GM23338 (cell line): ENCODE measurements around the gene OMP. TPM values are rescaled to one million over a fixed set of nuclear protein-coding genes. Genes with fewer than 3 reads are reported as not detected.

Source experiments
- ATAC-seq: fragments of 200-7000 bp; cut with Tn5 transposase; 3 replicates; pipeline ENCODE4 v1.9.1; 2020
- DNase-seq: peaks from one replicate; pipeline ENCODE4 v3.0.0-alpha.2; 2015; ENCODE audit warnings: low spot score
- H2AFZ ChIP-seq: fragments of 200-600 bp; sonication (generic); 2 replicates; pipeline ENCODE4 v1.8.0; 2016; ENCODE audit warnings: antibody characterized with exemption, mild to moderate bottlenecking, moderate library complexity
- H3F3A ChIP-seq: fragments of 200-600 bp; sonication (generic); replicated peaks from 2 replicates; pipeline ENCODE4 v1.8.0; 2017; ENCODE audit warnings: antibody characterized with exemption, mixed run types, low read depth
- H3K27ac ChIP-seq: fragments of 200-600 bp; sonication (generic); 2 replicates; pipeline ENCODE4 v1.6.1; 2016; ENCODE audit warnings: low read depth
- H3K27me3 ChIP-seq: fragments of 200-600 bp; sonication (generic); 2 replicates; pipeline ENCODE4 v1.8.0; 2016; ENCODE audit warnings: mild to moderate bottlenecking, mixed run types, moderate library complexity; ENCODE audit not compliant: insufficient read depth
- H3K36me3 ChIP-seq: fragments of 200-600 bp; sonication (generic); 2 replicates; pipeline ENCODE4 v1.8.0; 2016; ENCODE audit warnings: mild to moderate bottlenecking; ENCODE audit not compliant: insufficient read depth
- H3K4me1 ChIP-seq: fragments of 200-600 bp; sonication (generic); 2 replicates; pipeline ENCODE4 v1.8.0; 2016; ENCODE audit warnings: mild to moderate bottlenecking, moderate library complexity; ENCODE audit not compliant: insufficient read depth
- H3K4me2 ChIP-seq: fragments of 200-600 bp; sonication (generic); 2 replicates; pipeline ENCODE4 v1.7.1; 2017; ENCODE audit warnings: mixed run types
- H3K4me3 ChIP-seq: fragments of 200-600 bp; sonication (generic); 2 replicates; pipeline ENCODE4 v1.6.1; 2016; ENCODE audit warnings: mixed run types
- H3K79me2 ChIP-seq: fragments of 200-600 bp; sonication (generic); replicated peaks from 2 replicates; pipeline ENCODE4 v1.8.0; 2017; ENCODE audit warnings: mild to moderate bottlenecking; ENCODE audit not compliant: insufficient read depth
- H3K9me2 ChIP-seq: fragments of 200-600 bp; sonication (generic); 2 replicates; pipeline ENCODE4 v1.8.0; 2017; ENCODE audit not compliant: insufficient read depth
- H4K20me1 ChIP-seq: fragments of 200-600 bp; sonication (generic); replicated peaks from 2 replicates; pipeline ENCODE4 v1.8.0; 2017; ENCODE audit warnings: mild to moderate bottlenecking; ENCODE audit not compliant: insufficient read depth
- H3K27ac Mint-ChIP-seq: 2 replicates; pipeline ENCODE4 v1.8.0; 2020; ENCODE audit warnings: inconsistent platforms, mild to moderate bottlenecking, moderate library complexity, mixed read lengths
- H3K27me3 Mint-ChIP-seq: 3 replicates; pipeline ENCODE4 v1.8.0; 2022; ENCODE audit warnings: low read depth, mild to moderate bottlenecking, moderate library complexity, mixed read lengths, inconsistent platforms; ENCODE audit not compliant: insufficient read depth, poor library complexity
- H3K36me3 Mint-ChIP-seq: 3 replicates; pipeline ENCODE4 v1.8.0; 2021; ENCODE audit warnings: low read depth, mild to moderate bottlenecking, inconsistent platforms, moderate library complexity, mixed read lengths
- H3K4me1 Mint-ChIP-seq: 3 replicates; pipeline ENCODE4 v1.8.0; 2020; ENCODE audit warnings: mild to moderate bottlenecking, inconsistent platforms, mixed read lengths
- H3K4me3 Mint-ChIP-seq: 3 replicates; pipeline ENCODE4 v1.8.0; 2021; ENCODE audit warnings: moderate library complexity, mild to moderate bottlenecking, inconsistent platforms, mixed read lengths
- H3K9me3 Mint-ChIP-seq: 3 replicates; pipeline ENCODE4 v1.8.0; 2020; ENCODE audit warnings: moderate library complexity, mild to moderate bottlenecking, inconsistent platforms, mixed read lengths
- STAT1 ChIP-seq: IDR thresholded peaks from one replicate; pipeline ENCODE4 v1.6.1; 2016; ENCODE audit warnings: antibody characterized with exemption; ENCODE audit not compliant: unreplicated experiment
- ZNF331 ChIP-seq: fragments of 250-450 bp; sonication (Bioruptor Pico); IDR thresholded peaks from 2 replicates; pipeline ENCODE4 v1.5.0; 2020; ENCODE audit warnings: low read depth, mild to moderate bottlenecking, moderate library complexity
- polyA plus RNA-seq: library from polyadenylated mRNA; unstranded; fragments of >200 nt; fragmentation: Nextera tagmentation; extraction: Ambion mirVana; gene quantifications from 2 replicates; pipeline ENCODE4 v1.2.1, GENCODE V29; 2016
- total RNA-seq: library from RNA; depleted of rRNA; stranded (reverse); fragments of >200 nt; shearing (Covaris generic); gene quantifications from 2 replicates; pipeline ENCODE4 v1.2.3, GENCODE V29; 2014
- TF ChIP-seq, protein P1 (sequence below): fragments of 250-450 bp; sonication (Bioruptor Pico); IDR thresholded peaks from 2 replicates; pipeline ENCODE4 v1.5.0; 2020; ENCODE audit warnings: mild to moderate bottlenecking, moderate library complexity
- TF ChIP-seq, protein P2 (sequence below), 2 experiments: fragments of 200-600 bp in 1 of 2; sonication (generic) in 1 of 2; conservative IDR thresholded peaks; 2 replicates each; pipeline versions ENCODE4 v1.5.1 to v1.6.1; 2016 to 2017; ENCODE audit warnings: antibody characterized with exemption in 2 of 2, low read depth in 2 of 2, mild to moderate bottlenecking in 2 of 2, moderate library complexity in 1 of 2
- TF ChIP-seq, protein P3 (sequence below): IDR thresholded peaks from 2 replicates; pipeline ENCODE4 v1.6.1; 2016; ENCODE audit warnings: antibody characterized with exemption

The OMP gene
- total and polyA plus RNA-seq, 2 experiments from 2014 or later = 1.0 TPM; not detected in 1

DNA sequence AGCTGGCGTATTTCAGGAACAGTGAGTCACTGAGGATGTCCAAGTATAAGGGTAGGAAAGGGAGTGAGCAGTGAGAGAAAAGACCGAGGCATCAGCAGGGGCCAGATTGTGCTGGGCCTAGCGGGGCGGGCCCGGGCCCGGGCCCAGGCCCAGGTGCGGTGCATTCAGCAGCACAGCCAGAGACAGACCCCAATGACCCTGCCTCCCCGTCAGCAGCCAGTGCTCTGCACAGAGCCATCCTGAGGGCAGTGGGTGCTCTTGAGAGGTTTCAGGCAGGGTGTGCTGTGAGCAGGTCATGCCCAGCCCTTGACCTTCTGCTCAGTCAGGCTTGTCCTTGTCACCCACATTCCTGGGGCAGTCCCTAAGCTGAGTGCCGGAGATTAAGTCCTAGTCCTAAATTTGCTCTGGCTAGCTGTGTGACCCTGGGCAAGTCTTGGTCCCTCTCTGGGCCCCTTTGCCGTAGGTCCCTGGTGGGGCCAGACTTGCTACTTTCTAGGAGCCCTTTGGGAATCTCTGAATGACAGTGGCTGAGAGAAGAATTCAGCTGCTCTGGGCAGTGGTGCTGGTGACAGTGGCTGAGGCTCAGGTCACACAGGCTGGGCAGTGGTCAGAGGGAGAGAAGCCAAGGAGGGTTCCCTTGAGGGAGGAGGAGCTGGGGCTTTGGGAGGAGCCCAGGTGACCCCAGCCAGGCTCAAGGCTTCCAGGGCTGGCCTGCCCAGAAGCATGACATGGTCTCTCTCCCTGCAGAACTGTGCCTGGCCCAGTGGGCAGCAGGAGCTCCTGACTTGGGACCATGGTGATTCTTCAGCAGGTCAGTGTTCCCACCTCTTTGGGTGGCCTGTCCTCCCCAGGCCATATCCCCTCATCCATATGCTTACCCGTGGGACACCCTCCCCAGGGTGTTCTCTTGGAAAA lies 27.5 kb downstream of the OMP start:
- H4K20me1 ChIP-seq = no peaks in the 10 kb centered on the region
- DNase-seq (no peak), ATAC-seq (no peak)
- no peaks in the 10 kb centered on the region for H3K36me3 Mint-ChIP-seq
- H3K27me3 ChIP-seq = no peaks in the 10 kb centered on the region
- H2AFZ ChIP-seq = no peak overlapping the region
- no peak overlapping the region for H3K4me3 Mint-ChIP-seq
- peaks cover 24% of the 10 kb centered on the region for H3K4me1 Mint-ChIP-seq
- no peak overlapping the region for H3K4me3 ChIP-seq
- H3K27ac ChIP-seq = no peak overlapping the region
- no peaks in the 10 kb centered on the region for H3K9me3 Mint-ChIP-seq
- H3K36me3 ChIP-seq = no peaks in the 10 kb centered on the region
- no peak overlapping the region for H3K27ac Mint-ChIP-seq
- TF ChIP-seq, protein P1, sequence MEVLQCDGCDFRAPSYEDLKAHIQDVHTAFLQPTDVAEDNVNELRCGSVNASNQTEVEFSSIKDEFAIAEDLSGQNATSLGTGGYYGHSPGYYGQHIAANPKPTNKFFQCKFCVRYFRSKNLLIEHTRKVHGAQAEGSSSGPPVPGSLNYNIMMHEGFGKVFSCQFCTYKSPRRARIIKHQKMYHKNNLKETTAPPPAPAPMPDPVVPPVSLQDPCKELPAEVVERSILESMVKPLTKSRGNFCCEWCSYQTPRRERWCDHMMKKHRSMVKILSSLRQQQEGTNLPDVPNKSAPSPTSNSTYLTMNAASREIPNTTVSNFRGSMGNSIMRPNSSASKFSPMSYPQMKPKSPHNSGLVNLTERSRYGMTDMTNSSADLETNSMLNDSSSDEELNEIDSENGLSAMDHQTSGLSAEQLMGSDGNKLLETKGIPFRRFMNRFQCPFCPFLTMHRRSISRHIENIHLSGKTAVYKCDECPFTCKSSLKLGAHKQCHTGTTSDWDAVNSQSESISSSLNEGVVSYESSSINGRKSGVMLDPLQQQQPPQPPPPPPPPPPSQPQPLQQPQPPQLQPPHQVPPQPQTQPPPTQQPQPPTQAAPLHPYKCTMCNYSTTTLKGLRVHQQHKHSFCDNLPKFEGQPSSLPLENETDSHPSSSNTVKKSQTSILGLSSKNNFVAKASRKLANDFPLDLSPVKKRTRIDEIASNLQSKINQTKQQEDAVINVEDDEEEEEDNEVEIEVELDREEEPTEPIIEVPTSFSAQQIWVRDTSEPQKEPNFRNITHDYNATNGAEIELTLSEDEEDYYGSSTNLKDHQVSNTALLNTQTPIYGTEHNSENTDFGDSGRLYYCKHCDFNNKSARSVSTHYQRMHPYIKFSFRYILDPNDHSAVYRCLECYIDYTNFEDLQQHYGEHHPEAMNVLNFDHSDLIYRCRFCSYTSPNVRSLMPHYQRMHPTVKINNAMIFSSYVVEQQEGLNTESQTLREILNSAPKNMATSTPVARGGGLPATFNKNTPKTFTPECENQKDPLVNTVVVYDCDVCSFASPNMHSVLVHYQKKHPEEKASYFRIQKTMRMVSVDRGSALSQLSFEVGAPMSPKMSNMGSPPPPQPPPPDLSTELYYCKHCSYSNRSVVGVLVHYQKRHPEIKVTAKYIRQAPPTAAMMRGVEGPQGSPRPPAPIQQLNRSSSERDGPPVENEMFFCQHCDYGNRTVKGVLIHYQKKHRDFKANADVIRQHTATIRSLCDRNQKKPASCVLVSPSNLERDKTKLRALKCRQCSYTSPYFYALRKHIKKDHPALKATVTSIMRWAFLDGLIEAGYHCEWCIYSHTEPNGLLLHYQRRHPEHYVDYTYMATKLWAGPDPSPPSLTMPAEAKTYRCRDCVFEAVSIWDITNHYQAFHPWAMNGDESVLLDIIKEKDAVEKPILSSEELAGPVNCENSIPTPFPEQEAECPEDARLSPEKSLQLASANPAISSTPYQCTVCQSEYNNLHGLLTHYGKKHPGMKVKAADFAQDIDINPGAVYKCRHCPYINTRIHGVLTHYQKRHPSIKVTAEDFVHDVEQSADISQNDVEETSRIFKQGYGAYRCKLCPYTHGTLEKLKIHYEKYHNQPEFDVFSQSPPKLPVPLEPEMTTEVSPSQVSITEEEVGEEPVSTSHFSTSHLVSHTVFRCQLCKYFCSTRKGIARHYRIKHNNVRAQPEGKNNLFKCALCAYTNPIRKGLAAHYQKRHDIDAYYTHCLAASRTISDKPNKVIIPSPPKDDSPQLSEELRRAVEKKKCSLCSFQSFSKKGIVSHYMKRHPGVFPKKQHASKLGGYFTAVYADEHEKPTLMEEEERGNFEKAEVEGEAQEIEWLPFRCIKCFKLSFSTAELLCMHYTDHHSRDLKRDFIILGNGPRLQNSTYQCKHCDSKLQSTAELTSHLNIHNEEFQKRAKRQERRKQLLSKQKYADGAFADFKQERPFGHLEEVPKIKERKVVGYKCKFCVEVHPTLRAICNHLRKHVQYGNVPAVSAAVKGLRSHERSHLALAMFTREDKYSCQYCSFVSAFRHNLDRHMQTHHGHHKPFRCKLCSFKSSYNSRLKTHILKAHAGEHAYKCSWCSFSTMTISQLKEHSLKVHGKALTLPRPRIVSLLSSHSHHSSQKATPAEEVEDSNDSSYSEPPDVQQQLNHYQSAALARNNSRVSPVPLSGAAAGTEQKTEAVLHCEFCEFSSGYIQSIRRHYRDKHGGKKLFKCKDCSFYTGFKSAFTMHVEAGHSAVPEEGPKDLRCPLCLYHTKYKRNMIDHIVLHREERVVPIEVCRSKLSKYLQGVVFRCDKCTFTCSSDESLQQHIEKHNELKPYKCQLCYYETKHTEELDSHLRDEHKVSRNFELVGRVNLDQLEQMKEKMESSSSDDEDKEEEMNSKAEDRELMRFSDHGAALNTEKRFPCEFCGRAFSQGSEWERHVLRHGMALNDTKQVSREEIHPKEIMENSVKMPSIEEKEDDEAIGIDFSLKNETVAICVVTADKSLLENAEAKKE (CRISPR knock-in tag) = no peak
- TF ChIP-seq STAT1 (no peak), ZNF331 (CRISPR knock-in tag) (no peak)
- TF ChIP-seq, protein P2, sequence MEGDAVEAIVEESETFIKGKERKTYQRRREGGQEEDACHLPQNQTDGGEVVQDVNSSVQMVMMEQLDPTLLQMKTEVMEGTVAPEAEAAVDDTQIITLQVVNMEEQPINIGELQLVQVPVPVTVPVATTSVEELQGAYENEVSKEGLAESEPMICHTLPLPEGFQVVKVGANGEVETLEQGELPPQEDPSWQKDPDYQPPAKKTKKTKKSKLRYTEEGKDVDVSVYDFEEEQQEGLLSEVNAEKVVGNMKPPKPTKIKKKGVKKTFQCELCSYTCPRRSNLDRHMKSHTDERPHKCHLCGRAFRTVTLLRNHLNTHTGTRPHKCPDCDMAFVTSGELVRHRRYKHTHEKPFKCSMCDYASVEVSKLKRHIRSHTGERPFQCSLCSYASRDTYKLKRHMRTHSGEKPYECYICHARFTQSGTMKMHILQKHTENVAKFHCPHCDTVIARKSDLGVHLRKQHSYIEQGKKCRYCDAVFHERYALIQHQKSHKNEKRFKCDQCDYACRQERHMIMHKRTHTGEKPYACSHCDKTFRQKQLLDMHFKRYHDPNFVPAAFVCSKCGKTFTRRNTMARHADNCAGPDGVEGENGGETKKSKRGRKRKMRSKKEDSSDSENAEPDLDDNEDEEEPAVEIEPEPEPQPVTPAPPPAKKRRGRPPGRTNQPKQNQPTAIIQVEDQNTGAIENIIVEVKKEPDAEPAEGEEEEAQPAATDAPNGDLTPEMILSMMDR (conservative IDR thresholded peaks at IDR 0.05; ENCODE audit: low read depth in 2 of 2) = no peak
- TF ChIP-seq, protein P3, sequence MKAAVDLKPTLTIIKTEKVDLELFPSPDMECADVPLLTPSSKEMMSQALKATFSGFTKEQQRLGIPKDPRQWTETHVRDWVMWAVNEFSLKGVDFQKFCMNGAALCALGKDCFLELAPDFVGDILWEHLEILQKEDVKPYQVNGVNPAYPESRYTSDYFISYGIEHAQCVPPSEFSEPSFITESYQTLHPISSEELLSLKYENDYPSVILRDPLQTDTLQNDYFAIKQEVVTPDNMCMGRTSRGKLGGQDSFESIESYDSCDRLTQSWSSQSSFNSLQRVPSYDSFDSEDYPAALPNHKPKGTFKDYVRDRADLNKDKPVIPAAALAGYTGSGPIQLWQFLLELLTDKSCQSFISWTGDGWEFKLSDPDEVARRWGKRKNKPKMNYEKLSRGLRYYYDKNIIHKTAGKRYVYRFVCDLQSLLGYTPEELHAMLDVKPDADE = no peak
- no peak overlapping the region for H3K4me2 ChIP-seq
- 0 out of 2 replicates have a peak, but pooled peaks cover 4% of the 10 kb centered on the region for H3F3A ChIP-seq
- peaks cover 11% of the 10 kb centered on the region for H3K27me3 Mint-ChIP-seq
- H3K79me2 ChIP-seq = no peaks in the 10 kb centered on the region
- H3K9me2 ChIP-seq = no peaks in the 10 kb centered on the region
- peaks cover 8% of the 10 kb centered on the region for H3K4me1 ChIP-seq
